Ecto neural progenitor cell (in vitro differentiated cells): ENCODE measurements around the gene NOTCH2.

ENCODE experiments used
- DNase-seq: peaks from one replicate; pipeline ENCODE4 v3.0.0-alpha.2; 2018; ENCODE audit warnings: low spot score

NOTCH2 gene

DNA sequence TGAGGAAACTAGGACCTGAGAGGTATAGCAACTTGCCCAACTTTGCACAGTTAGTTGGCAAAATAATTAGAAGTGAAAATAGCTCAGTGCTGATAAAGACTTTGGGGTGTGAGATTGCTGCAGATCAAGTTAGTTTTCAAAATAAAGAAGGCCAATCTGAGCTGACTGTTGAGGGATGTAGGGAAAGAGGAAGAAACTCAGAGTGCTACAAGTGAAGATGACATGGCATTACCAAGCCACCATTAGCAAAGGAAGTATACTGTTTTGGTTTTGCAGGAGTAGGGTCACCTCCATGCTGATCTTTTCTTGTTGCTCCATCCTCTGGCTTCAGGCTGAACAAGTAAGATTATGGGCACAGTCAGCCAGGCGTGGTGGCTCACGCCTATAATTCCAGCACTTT lies 94.5 kb downstream of the NOTCH2 start:
- no peak for DNase-seq

DNA sequence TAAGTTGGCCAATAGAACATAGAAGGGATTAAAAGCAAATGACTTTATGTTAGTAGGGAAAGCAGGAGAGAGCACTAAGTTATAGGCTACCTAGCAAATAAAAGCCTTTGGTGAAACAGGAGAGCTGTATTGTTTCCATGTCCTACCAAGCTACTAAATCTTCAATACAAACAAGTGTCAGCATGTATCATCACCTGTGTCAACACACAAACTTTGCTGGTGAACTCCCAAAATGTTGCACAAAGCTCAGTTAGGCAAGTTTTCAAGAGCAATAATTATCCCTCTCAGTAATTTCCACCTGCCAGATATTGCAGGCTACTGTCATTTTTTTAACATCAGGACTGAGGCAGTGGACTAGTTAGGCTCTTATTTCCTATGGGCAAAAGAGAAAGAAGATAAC lies 95.4 kb downstream of the NOTCH2 start:
- no peak for DNase-seq

DNA sequence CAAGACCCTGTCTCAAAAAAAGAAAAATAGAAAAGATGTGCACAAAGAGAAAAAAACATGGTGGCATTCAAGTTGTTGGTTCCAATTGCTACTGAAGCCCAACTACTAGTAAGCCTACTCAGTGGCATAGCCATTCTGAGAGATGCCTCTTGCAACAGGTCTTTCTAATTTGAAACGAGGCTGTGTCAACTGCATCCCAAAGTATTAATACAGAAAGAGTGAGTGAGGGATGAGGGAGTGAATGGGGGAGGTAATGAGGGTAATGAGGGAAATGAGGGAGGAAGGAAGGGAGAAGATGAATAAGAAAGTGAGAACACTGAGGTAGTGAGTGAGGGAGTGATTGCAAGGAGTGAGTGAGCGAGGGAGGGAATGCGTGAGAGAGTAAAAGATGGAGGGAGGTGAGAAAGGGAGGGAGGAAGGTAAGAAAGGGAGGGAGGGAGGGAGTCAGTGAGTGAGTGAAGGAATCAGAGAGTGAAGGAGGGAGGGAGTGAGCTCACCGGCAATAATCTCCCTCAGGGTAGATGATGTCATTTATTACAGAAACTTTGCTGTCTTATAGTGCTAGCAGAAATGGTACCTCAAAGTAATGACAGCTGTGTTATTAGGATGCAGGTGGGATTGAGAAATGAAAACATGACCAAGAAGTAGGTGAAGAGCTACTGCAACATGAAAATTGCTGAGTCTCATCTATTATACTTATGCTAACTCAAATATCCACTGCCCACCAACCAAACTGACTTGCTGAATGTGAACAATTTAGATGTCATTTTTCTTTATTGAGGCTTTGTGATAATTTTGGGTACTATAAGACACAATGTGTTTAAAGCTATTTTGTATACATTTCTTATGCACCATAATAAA lies 97.5 kb downstream of the NOTCH2 start:
- no peak for DNase-seq

DNA sequence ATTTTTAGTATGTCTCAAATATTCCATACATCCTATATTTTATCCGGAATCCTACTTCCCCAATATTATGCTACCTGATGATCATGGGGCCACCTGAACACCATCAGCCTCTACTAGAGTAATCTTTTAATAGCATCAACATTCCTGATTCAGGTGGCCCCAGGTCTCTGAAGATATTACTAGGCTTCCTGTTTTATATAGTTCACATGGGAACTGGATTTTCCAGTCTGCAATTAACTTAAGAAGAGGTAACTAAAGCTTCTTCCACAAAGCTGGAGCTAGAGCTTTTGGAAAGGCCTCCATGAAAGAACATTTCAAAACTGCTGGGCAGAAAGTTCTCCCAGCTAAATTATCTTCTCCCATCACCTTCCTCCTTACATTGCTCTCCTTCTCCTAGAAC lies 100.9 kb downstream of the NOTCH2 start:
- no peak for DNase-seq

DNA sequence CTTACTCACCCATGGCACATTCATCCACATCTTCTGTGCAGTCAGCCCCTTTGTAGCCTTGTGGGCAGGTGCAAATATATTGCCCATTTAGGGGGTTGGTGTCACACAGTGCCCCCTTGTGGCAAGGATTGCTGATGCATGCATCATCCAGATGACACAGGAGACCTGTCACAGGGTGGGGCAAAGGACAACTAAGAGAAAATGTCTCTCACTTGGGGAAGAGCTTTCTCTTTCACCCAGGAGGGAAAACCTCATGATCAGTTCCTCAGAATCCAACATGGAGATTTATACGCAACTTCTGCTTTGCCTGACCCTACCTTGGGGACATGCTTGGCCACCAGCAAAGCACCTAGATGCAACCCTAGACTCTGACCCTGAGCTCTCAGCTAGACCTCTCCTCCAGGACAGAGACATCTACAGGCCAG lies 101.4 kb downstream of the NOTCH2 start:
- DNase-seq = peak; percentile 72

DNA sequence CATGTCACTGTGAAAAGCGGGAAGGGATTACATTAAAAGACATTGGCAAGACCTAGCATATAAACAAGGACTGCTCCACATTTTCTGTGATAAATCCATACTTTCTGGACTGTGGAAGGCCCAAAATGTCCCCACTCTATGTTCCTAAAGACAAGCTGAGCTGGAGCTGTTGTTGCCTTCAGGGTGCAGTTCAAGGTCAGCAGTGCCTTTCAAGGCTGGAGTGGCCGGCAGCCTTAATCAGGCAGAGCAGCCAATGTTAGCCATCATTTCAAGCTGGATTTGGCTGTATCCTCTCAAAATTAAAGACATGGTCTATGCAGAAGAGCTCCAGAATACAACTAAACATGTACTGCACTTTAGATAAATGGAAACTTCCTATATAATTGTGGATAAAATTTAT lies 102.8 kb downstream of the NOTCH2 start:
- DNase-seq = no peak

DNA sequence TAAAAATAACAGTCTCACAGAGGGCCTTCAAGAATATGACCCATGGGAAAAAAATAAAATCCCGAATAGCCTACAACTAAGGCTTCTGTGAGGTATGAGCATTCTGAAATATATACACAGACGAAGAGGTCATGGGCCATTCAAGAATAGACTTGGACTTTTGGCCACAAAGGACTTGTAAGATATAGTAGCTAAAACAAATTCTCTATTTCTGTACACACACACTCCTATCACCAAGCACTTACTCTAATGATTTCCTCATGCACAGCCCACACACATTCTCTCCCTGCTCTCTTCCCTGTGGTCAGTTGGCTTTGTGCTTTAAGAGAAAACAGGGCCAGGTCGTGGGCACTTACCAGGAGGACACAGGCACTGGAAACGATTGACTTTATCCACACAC lies 103.4 kb downstream of the NOTCH2 start:
- no peak for DNase-seq

DNA sequence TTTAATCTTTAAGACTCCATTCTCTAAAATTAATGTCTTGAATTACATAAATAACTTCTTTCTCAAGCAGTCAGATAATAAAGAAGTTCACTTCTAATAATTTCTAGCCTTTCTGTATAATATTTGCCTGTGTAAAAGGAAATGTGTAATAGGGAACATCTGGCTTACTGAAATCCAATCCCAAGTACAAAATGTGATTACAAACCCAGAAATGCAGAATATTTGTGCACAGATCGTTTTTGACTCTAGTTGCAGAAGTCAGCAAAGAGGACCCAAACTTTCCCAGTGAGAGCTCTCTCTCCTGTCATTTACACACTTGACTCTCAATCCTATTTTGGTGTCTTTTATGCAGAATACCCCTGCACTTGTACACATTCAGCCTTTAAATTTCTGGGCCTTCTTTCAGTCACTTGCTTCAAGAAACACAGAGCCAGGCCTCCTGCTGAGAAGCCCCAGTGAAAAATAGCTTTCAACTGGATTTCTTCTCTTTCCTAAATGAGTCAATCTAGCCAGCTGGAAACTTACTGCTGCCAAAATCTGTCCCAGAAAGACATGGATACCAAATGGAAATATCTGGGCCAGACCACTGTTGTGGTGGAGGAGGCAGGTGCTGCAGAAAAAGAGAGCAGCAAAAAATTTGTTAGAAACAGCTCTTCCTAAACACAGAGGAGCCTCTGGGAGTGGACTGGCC lies 104.6 kb downstream of the NOTCH2 start:
- no peak for DNase-seq

DNA sequence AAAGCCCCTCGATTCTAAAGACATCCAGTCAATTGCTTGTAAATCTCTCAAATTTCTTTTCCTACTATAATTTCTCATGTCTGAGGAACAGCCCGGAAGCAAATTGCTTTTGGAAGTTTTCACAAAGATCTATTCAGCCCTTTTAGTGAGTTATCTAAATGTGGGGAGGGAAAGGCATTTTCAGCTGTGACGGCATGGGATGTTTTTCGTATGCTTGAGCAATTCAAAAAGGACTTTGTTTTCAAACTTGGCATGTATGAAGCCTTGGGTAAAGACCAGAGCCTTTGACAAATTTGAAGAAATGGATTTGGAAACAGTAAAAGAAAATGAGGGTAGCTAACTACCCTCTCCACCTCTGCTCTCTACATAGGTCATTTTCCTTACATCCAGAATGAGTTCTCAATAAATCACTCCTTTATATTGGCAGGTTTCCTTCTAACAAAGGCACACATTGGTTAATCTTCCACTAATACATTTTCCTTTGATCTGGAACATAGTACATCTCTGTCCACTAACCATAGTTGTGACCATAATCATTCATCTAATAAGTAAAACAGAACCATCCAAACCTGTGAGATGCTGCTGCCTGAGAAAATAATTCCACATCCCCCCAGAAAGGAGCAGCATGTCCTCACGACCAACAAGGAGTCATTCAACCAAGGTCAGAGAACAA lies 107.0 kb downstream of the NOTCH2 start:
- no peak for DNase-seq

DNA sequence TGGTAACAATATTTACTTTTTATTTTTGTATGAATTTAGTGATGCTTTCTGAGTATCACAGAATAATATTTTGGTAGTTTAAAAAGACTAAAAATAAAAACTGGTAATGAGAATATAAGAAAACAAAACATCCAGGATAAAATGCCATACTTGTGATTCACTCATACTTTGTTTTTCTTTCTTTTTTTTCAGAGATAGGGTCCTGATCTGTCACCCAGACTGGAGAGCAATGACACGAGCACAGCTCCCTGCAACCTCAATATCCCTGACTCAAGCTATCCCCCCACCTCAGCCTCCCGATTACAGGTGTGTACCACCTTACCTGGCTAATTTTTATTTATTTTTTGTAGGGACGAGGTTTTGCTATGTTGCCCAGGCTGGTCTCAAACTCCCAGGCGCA lies 109.0 kb downstream of the NOTCH2 start:
- DNase-seq = no peak

DNA sequence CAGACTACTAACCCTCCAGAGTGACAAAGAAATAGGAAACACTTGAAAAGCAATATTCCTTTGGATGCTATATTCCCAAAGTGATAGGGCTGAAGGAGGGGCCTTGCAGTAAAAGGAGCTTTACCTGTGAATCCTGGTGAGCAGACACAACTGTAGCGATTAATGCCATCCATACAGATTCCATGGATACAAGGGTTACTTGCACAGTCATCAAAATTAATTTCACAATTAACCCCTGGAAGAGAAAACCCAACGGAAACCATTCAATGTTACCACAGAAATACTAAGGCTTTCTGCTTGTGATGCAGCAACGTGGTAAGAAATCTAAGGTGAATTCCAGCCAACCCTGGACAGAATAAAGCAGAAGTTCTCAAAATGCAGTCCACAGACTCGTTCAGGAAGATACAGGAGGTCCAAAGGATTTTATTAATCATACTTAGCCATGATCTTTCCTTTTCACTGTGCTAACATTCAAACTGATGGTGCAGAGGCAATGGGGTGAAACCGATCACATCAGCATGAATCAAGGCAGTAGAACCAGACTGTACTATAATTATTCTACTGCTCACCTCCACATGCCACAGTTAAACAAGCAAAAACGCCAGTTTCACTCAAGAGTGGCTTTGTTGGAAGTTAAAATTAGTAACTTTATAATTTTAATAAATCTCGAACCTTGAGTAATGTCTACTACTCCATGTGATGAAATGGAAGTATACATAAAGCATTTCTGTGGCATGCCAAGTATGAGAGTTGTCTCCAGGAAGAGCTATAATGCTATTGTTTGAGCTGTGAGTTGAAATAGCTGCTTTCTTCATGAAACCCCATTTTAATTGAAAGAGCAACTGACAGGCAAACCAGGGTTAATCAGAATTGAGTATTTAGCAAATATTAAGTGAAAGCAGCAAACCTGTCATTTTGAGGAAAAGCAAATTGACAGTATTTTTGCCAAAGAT lies 109.9 kb downstream of the NOTCH2 start:
- DNase-seq = no peak

DNA sequence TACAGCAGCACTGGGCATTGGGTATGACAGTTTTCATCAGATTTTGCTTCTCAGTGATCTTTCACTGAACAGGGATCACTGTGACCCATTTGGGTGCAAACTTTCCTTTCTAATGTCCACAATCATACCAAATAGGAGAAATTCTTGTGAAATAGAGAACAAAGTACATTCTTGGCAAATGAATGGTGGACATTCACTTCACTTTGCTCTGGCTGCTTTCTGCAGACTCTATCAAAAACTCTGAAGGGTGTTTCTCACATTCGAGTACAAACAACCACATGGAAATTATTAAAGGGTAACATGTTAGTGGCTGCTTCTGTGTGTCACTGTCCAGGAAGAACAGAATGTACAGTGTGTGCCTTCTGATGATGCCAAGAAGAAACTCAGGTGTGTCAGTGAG lies 111.2 kb downstream of the NOTCH2 start:
- DNase-seq = no peak

DNA sequence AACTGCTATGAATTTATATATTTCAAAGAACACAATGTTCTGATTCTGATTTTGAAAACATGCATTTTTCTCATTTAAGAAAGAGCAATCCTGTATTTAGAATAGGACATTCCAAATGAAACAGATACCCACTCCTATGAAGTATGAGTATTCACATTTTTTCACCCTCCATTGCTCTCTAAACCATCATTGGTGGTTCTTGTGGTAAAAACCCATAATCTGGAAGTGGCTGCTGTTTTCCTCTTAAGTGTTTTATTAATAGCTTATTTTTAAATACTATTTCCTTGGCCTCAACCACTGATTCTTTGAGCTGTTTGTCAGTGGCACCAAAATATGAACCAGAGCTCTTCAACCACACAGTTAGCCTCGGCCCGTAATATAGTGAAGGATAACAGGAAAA lies 113.2 kb downstream of the NOTCH2 start:
- no peak for DNase-seq

DNA sequence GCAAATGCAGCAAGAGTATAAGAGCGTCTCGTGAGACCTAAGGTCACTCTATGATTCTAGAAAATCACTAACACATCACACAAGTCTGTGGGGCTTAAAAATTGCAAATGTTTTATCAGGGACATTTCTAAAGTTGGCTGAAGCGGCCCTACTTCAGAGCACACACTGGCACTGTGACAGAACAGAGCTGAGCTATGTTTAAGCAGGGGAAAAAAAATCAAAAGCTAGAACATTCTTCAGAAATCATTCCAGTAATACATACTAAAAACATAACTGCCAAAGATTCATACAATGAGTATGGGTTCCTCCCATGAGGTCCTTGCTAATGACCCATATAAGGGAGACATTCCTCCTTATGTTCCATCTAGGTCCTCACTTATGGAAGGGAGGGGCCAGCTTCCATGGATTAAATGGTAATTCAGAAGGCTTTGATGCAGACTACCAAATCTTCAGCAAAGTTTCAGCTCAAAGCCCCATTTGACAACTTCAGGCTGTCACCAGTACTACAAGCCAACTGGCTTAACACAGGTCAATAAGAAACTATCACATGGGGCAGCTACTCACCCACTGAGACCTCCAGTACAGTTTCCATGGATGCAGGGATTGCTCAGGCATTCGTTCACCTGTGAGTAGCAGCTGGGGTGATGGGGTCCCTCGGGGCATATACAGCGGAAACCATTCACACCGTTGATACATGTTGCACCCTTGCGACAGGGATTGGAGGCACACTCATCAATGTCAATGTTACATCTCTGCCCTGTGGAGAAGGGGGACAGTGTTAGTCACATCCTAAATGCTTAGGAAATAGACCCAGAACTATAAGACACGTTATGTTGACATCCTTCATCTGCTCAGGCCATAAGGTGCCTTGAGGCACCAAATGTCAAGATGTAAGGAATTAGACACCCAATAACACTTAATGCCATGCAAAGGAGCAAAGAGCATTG lies 114.7 kb downstream of the NOTCH2 start:
- no peak for DNase-seq

DNA sequence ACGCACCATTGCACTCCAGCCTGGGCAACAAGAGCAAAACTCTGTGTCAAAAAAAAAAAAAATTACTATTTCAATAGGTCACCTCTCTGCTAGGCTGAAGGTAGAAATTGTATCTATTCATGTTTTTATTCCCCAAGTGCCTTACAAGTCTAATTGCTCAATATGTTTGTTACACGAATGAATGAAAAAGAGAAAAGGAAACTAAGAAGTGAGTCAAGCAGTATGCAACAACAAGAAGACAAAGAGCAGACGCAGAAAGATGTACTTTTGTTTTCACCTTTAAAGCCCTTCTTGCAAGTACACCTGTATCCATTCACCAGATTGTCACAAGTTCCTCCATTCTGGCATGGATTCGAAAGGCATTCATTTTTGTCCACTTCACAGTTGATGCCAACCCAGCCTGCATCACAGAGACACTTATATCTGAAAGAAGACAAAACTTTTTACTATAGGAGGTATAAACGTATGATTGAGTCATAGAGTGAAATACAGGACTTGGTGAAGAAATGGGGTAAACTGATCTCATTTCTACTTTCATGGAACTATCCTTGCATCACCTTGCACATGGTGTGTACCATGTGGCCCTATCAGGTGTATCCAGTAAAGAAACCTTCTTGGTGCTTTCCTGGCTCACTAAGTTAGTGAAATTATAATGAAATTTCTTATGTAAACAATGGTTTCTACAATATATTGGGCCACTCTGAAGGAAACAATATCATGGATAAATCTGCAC lies 116.0 kb downstream of the NOTCH2 start:
- no peak for DNase-seq

DNA sequence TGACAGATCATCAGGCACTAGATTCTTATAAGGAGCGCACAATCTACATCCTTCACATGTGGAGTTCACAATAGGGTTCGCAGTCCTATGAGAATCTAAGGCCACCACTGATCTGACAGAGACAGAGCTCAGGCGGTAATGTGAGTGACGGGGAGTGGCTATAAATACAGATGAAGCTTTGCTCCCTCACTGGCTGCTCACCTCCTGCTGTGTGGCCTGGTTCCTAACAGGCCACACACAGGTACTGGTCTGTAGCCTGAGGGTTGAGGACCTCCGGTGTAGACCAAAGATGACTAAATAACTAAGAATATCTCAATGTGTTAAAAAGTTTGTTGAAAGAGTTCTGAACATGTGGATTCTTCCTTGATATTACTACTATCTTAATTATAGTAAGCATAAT lies 117.0 kb downstream of the NOTCH2 start:
- no peak for DNase-seq

DNA sequence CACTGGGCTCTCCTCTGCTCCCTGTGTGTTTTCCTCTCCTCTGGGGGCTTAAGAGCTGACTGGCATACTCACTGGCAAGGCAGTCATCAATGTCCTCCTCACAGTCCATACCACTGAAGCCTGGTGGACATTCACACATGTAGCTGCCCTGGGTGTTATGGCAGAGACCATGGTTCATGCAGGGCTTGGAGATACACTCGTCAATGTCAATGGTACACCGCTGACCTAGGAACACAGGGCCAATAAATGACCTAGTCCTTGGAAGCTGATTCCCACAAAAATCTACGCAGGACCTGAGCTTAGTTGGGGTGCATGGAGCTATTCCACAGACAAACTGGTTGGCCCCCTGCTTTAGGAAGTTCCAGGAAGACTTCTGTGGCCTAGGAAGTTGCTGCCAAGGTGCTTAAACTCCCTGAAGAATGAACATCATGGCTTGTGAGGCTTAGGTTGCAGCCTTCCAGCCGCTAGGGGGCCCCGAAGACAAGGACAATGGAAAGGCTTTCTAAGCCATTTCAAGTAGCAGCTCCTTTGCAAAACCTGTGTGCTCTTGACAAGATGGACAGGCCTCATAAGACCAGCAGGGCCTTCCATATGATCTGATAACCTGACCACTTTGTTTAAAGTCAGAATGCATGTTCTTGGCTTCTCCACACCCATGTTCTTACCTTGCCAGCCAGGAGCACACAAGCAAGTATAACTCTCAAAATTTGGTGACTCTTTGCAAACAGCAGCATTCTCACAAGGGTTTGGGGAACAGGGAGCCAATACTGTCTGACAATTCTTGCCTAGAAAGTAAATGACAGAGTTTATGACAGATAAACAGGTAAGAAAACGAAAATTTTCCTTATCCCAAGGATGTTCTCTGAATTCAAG lies 120.9 kb downstream of the NOTCH2 start:
- DNase-seq = peak; percentile 81

DNA sequence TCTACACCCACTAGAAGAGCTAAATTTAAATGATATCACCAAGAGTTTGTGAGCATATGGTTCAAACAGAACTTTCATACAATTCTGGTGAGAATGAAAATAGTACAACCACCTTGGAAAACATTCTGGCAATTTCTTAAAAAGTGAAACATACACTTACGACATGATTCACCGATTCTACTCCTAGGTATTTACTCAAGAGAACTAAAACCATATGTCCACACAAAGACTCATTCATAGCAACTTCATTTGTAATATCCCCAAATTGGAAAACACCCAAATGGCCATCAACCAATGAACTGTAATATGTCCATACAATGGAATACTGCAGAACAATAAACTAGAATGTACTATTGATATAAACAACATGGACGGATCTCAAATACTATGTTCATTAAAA lies 122.0 kb downstream of the NOTCH2 start:
- no peak for DNase-seq

DNA sequence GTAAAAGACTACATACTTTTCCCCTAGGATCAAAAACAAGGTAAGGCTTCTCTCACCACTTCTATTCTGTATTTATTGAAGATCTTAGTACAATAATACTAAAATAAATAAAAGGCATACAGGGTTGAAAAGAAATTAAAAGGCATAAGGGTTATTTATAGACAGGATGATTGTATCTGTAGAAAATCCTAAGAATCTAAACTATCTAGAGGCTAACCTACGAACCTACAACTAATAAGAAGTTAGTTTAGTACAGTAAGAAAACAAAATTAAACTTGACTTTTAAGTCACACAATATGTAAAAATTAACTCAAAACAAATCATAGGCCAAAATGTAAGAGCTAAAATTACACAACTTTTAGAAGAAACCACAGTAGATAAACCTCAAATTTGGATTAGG lies 122.7 kb downstream of the NOTCH2 start:
- no peak for DNase-seq
